Measurements from ENCODE around the gene FERMT1.

FERMT1 gene

GRCh38 chr20:6122873-6123648, at the start of gene FERMT1:
Gene FERMT1, minus strand, starts transcription at chr20:6123030. Its CDS starts 3,476 bp downstream, at chr20:6119554.
- peaks cover 32% of the 10 kb centered on the region for H3K36me3 ChIP-seq (ENCODE audit: low read depth)
- no peaks in the 10 kb centered on the region for H3K27me3 ChIP-seq (ENCODE audit: insufficient read depth, poor library complexity, severe bottlenecking)
- peaks cover 22% of the 10 kb centered on the region for H3K4me1 ChIP-seq (ENCODE audit: insufficient read depth, poor library complexity, severe bottlenecking)
- peak; percentile 38 for TF ChIP-seq CTCF (IDR thresholded peaks at IDR 0.05; ENCODE audit: poor library complexity, severe bottlenecking)
- ATAC-seq (ENCODE audit: low read depth): peak; percentile 83
- H3K9me3 ChIP-seq (ENCODE audit: severe bottlenecking): no peaks in the 10 kb centered on the region
- H3K27ac ChIP-seq (ENCODE audit: poor library complexity, severe bottlenecking): peak within 1 kb of the TSS; percentile 95
- peak; percentile 90 for DNase-seq (ENCODE audit: low spot score)
- peak within 1 kb of the TSS; percentile 53 for H3K4me3 ChIP-seq (ENCODE audit: severe bottlenecking)

- peak; percentile 51 for TF ChIP-seq CTCF (IDR thresholded peaks at IDR 0.05; ENCODE audit: poor library complexity, severe bottlenecking)
- no peaks in the 10 kb centered on the region for H3K4me1 ChIP-seq (ENCODE audit: insufficient read depth, poor library complexity, severe bottlenecking)
- H3K36me3 ChIP-seq (ENCODE audit: low read depth): no peaks in the 10 kb centered on the region
- DNase-seq (ENCODE audit: low spot score) (no peak), ATAC-seq (ENCODE audit: low read depth) (peak; percentile 62)
- H3K27me3 ChIP-seq (ENCODE audit: insufficient read depth, poor library complexity, severe bottlenecking): peaks cover 4% of the 10 kb centered on the region
- H3K9me3 ChIP-seq (ENCODE audit: severe bottlenecking): no peaks in the 10 kb centered on the region
- no peak overlapping the region for H3K4me3 ChIP-seq (ENCODE audit: severe bottlenecking)
- no peak overlapping the region for H3K27ac ChIP-seq (ENCODE audit: poor library complexity, severe bottlenecking)
Observed at GRCh38 chr20:6169251-6169650, 46.4 kb upstream of the FERMT1 start.

GRCh38 chr20:6168204-6168603, 45.4 kb upstream of the FERMT1 start:
- Histone ChIP-seq H3K4me3 (ENCODE audit: severe bottlenecking) (no peak overlapping the region), H3K4me1 (ENCODE audit: insufficient read depth, poor library complexity, severe bottlenecking) (no peaks in the 10 kb centered on the region), H3K27ac (ENCODE audit: poor library complexity, severe bottlenecking) (no peak overlapping the region), H3K36me3 (ENCODE audit: low read depth) (no peaks in the 10 kb centered on the region), H3K27me3 (ENCODE audit: insufficient read depth, poor library complexity, severe bottlenecking) (peaks cover 4% of the 10 kb centered on the region), H3K9me3 (ENCODE audit: severe bottlenecking) (no peaks in the 10 kb centered on the region)
- no peak for TF ChIP-seq CTCF (IDR thresholded peaks at IDR 0.05; ENCODE audit: poor library complexity, severe bottlenecking)
- DNase-seq (ENCODE audit: low spot score) (no peak), ATAC-seq (ENCODE audit: low read depth) (no peak)

- DNase-seq (ENCODE audit: low spot score) (no peak), ATAC-seq (ENCODE audit: low read depth) (no peak)
- Histone ChIP-seq H3K9me3 (ENCODE audit: severe bottlenecking) (no peaks in the 10 kb centered on the region), H3K4me3 (ENCODE audit: severe bottlenecking) (no peak overlapping the region), H3K36me3 (ENCODE audit: low read depth) (no peaks in the 10 kb centered on the region), H3K27ac (ENCODE audit: poor library complexity, severe bottlenecking) (no peak overlapping the region), H3K4me1 (ENCODE audit: insufficient read depth, poor library complexity, severe bottlenecking) (no peaks in the 10 kb centered on the region), H3K27me3 (ENCODE audit: insufficient read depth, poor library complexity, severe bottlenecking) (no peaks in the 10 kb centered on the region)
- no peak for TF ChIP-seq CTCF (IDR thresholded peaks at IDR 0.05; ENCODE audit: poor library complexity, severe bottlenecking)
Observed at GRCh38 chr20:6165346-6165745, 42.5 kb upstream of the FERMT1 start.
